HuH-7.5 (cell line): Measurements from ENCODE around the gene RXRA.
"Not testable (repeated sequence)": the region's sequence is repeated elsewhere in the genome, so short reads cannot be mapped to it uniquely, and the experiment has no call there.

Experiments used
- DNase-seq: peaks from one replicate; pipeline ENCODE4 v3.0.0; 2011; ENCODE audit warnings: low spot score

The RXRA gene

DNA sequence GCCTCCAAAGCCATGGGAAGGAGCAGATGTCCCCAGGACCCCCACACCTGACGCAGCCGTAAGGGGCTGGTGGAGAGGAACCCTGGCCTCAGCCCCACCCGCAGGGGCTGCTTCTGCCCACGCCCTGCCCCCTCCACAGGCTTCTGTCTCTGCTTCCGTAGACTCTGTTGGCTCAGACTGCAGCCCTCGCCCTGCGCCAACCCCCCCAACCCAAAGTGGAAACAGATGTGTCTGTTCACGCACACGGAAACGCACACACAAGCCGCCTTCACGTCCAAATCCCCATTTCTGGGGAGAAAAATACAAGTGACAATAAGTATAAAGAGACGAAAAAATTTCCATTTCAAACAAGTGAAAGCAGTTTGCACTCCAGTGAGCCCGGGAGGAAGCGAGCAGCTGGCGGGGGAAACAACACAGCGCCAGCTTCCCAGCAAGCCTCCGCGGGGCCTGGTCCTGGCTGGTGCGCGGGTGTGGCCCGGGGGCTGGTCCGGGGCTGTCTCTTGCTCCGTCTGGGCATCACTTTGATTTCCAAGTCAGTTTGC lies 32.6 kb upstream of the RXRA start:
- no peak for DNase-seq

DNA sequence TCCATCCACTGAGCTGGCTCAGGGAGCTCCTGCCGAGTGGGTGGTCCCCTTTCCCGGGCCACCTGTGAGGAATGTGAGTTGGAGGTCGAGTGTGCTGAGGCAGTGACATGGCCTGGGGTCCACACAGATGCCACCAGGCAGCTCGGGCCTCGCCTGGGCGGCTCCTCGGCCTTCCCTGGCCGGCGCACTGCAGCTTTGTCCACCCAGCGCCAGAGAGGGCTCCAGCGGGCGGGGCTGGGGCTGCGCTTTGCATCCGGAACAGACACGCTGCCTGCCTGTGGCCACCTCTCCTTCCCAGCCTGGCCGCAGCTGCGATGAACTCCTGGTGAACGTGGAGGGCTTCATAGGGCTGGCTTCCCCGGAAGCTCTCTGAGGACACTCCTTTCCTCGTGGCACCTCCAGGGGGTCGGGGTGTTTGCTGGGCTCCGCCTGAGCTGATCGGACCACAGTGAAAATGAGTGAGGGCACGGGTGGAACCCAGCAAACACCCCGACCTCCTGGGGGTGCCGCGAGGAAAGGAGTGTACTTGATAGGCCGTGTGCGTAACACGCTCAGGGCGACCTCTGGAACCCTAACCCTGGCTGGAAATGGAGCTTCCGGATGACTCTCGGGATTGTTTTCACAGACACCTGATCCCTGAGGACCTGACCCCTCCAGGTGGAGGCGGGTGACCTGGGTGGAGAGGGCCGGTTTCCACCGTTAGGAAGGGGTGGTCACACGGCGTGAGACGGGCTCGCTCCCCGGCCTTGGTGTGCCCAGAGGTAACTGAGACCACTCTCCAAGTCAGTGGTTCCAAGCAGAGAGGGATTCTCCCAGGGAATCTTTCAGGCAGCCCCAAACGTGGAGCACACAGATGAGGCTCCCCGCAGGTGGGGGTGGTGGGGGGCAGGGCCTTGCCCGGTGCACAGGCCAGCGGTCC lies 31.8 kb upstream of the RXRA start:
- no peak for DNase-seq

DNA sequence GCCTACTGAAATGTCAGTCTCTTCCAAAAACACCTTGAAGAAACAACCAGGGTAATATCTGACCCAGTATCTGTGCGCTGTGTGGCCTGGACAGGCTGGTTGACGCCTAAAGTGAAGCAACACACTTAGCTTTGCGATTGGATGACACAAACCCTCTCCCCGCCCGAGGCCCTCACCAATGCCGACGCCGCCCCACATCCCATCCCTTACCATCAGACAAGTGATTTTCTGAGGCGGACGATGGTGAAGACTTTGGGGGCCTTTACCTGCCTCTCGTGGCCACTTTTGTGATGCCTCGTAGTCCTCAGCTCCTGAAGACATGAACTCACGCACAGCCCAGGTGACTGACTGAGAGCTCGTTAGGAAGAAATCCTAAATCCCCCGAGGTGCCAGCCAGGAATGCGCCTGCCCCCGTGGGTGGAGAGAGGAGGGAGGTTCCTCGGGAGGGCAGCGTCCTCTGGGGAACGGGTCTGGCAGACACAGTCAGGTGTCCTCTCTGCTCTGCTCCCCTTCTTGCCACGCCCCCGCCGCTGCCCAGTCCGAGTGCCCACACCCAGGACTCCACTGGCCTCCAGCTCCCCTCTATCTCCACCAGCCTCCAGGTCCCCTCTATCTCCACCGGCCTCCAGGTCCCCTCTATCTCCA lies 31.0 kb upstream of the RXRA start:
- DNase-seq: no peak

DNA sequence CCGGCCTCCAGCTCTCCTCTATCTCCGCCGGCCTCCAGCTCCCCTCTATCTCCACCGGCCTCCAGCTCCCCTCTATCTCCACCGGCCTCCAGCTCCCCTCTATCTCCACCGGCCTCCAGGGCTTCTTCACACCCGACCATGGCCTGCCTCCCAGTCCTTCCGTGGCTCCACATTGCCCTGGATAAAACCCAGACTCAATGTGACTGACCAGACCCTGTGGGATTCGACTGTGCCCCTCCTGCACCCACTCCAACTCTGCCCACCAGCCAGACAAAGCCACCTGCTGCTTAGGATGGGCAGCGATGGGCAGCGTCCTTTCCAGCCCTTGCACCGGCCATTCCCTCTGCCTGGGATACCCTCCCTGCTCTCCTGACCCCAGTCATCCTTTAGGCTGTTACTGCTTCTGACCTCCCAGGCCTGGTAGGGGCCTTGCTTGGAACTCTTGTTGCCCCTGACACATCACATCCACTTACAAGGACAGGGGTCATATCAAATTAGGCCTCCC lies 30.5 kb upstream of the RXRA start:
- DNase-seq: no peak

DNA sequence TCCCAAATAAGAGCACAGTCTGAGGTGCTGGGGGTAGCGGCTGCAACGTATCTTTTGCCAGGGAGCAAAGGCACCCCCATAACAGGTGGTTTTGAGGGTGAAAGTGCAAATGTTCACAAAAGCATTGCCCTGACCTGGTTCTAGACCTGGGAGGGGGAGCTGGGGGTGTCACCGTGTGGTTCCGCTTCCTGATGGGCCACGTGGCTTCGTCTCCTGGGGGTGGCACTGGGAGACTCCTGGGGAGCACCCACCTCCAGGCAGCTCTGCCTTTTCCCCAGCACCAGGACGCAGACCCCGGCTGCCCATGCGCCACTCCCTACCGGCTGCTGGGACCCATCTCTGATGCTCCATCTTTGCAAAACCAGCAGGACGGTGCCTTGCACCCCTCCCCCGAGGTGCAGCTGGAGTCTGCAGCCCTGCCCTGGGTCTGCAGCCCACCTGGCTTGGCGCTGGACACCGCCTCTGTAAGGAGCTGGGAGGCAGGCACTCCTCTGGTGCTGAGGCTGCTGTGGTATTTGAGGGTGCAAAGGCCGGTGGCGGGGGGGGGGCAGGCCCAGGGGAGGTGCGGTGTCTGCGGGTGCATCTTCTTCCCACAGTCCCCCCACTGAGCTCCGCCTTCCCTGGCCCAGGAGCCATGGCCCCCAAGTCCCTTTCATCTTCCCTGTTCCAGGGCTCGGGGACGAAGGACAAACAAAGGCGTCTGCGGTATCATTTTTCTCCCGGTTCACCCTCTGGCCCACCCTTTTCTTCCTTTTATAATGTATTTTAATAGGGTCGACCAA lies 29.8 kb upstream of the RXRA start:
- no peak for DNase-seq

DNA sequence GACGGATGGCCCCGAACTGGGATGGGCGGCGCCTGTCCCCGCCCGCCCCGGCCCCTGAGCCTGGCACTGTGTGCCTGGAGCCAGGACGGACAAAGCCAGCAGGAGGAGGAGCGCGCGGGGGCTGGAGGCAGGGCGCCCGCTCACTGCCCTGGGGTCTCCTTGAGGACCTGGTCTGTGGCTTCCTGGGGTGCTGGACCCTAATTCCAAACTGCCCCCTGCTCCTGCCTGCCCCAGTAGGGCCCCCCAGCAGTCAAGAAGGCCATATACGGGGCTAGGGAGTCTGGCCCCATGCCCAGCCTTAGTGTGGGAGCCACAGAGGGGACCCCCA lies 29.2 kb upstream of the RXRA start:
- DNase-seq: no peak

DNA sequence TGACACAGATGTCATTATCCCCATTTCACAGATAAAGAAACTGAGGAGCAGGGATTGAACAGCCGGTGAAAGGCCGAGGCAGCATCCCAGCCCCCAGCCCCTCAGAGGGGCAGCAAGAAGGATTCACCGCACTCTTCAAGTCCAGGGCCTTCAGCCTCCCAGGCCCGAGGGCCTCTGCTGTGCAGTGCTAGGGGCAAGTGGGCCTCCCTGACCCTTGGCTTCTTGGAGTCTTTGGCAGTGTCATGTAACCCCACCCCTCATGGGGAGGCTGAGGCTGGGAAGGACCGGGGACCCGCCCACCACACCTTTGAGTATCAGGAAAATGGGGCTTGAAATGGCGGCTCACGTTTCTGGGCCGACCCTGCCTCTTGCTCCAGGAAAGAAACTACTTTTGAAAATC lies 28.7 kb upstream of the RXRA start:
- no peak for DNase-seq

DNA sequence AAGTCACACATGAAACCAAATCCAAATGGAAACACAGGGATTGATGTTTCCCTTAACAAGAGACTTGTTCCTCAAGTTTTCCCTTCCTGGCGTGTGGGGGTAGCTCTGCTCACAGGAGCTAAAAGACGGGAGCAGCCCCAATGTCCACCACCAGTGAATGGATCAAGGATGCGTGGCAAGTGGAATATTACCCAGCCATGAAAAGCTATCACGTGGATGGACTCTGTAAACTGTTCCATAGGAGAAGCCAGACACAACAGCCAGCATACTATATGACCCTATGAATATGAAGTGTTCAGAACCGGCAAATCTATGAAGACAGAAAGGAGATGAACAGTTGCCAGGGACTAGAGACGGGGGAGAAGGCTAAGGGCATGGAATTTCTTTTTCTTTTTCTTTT lies 28.3 kb upstream of the RXRA start:
- no peak for DNase-seq

DNA sequence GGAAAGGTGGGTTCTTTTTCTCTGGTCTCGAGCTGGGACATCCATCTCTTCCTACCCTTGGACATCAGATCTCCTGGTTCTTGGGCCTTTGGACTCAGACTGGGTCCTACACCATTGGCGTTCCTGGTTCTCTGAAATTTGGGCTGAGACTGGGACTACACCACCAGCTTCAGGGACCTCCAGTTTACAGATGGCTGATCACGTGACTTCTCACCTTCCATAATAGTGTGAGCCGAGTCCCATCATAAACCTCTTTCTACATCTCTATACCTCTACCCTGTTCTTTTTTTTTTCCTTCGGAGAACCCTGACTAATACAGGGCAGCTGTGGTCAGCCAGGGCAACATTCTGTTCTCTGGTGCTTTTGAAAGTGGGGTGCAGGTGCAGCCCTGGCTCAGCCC lies 27.2 kb upstream of the RXRA start:
- DNase-seq: no peak

DNA sequence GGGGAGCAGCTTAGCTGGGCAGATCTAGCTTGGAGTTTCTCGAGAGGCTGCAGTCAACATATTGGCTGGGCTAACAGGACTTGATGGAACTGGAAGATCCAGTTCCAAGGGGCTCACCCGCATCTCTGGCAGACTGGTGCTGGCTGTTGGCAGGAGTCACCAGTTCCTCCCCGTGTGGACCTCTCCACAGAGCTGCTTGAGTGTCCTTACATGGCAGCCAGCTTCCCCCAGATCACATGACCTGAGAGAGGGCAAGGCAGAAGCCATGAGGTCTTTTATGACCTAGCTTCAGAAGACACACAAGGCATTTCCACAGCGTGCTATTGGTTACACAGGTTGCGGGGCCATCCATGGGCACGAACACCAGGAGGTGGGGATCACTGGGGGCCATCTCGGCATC lies 26.4 kb upstream of the RXRA start:
- DNase-seq: no peak

DNA sequence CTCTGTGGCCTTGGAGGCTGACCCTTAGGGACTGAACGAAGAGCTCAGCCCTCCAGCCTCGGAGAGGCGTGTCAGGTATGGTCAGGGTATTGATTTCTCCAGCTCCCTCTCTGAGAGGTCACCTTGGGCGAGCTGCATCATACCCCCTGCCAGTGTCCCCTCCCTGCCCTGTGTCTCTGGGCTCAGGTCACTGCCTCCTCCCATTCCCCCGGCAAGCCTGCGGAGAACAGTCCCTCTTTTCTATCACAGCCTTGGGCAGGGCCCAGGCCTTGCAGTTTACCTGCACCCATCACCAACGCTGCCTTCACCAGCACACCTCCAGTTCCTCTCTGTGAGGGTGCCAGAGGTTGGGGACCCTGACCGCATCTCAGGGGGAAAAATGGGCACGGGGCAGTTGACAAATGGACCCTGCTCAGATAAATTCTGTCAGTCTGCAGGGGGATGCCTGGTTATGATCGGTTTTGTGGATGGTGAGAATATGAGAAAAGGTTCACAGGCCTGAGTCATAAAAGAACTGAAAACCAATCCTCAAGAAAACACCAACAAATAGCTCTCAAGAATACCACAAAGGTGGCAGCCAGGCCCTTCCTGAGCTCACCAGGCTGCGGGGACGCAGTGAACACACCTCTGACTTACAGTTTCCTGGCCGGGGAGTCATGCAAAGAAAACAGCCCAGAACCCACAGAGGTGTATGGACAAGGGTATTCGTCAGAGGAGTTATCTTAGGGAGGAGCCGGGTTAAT lies 24.7 kb upstream of the RXRA start:
- DNase-seq: peak; percentile 71

DNA sequence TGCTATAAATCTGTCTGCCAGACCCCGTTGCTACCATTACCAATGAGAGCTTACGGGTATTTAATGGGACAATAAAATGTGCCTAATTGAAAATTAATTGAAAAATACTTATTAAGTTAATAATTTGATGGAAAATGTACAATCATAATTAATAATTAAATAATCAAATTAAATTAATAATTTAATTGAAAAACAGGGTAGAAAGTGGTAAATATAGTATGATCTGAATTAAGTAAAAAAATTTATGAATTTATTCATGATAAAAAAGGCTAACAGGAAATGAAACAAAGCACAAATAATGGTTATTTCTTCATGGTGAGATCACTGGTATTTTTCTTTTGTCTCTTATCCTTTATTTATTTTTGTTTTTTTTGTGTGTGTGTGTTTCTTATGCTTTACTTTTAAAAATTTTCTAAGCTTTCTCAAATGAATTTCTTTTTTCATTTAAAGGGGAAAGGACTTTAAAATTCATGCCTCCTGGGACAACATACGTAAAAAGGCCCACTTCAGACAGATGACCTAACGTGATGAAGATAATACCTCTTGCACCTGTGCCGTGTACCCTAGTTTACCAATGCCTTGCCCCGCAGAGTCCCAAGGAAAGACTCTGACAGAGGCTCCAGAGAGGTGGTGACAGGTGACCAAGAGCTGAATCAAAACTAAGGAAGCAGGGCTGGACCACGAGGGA lies 24.0 kb upstream of the RXRA start:
- no peak for DNase-seq

DNA sequence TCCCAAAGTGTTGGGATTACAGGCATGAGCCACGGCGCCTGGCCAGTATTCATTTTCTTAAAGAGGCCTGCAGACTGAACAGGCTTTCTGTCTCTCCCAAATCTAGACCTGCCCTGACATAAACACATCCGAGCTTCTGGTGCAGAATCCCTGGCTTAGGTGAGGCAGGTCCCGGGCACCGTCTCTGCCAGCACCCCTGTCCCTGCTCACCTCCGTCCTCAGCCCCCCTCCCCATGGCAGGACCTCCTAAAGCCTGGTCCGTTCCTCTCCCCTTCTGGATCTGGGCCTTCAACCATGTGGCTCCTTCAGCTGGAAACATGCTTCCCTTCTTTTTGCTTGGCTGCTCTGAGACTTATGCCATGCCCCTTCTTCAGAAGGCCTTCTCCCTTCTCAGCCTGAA lies 22.7 kb upstream of the RXRA start:
- DNase-seq: no peak

DNA sequence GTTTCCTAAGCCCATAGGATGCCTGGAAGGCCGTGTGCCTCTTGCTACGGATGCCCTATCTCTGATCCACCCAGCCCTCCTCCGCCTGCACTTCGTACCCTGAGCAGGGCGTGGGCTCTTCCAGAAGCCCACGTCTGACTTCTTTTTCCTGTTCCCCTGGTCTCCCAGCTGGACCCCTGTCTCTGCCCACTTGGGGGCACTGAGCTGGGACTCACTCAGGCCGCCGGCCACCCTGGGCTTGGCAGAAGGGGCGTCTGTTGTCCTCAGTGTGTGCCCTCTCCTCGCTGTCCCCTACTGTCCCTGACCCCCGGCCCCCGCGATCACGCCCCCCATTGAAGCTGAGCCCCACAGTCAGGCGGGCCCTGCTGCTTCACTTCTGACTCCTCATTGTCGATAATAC lies 22.0 kb upstream of the RXRA start:
- DNase-seq: no peak

DNA sequence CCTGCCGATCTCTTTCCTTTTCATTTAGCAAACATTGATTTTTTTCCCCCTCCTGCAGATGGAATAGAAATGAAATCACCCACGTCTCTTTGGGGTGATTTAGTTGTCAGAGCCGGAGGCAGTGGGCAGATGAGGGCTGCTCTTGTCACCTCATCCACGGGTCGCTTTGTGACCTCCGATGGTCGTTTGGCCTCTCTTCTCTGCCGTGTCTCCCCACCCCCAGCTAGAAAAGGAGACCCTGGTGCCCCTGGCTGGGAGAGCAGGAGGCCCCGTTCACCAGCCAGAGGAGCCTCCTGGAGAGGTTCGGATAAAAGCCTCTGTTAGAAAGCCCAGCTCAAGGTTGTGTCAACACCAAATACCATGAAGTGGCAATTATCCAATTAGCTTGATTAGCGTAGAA lies 21.6 kb upstream of the RXRA start:
- DNase-seq: no peak

DNA sequence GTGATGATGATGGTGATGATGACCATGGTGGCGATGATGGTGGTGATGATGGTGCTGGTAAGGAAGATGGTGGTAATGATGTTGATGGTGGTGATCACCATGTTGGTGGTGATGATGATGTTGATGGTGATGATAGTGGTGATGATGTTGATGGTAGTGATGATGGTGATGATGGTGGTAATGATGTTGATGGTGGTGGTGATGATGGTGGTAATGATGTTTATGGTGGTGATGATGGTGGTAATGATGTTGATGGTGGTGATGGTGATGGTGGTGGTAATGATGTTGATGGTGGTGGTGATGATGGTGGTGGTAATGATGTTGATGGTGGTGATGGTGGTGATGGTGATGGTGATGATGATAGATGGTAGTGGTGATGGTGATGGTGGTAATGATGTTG lies 20.7 kb upstream of the RXRA start:
- DNase-seq: no peak

DNA sequence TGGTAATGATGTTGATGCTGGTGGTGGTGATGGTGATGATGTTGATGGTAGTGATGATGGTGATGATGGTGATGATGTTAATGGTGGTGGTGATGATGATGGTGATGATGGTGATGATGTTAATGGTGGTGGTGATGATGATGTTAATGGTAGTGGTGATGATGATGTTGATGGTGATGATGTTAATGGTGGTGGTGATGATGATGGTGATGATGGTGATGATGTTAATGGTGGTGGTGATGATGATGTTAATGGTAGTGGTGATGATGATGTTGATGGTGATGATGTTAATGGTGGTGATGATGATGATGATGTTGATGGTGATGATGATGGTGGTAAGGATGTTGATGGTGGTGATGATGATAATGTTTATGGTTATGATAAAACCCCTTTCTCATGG lies 20.2 kb upstream of the RXRA start:
- DNase-seq: not testable (repeated sequence)

DNA sequence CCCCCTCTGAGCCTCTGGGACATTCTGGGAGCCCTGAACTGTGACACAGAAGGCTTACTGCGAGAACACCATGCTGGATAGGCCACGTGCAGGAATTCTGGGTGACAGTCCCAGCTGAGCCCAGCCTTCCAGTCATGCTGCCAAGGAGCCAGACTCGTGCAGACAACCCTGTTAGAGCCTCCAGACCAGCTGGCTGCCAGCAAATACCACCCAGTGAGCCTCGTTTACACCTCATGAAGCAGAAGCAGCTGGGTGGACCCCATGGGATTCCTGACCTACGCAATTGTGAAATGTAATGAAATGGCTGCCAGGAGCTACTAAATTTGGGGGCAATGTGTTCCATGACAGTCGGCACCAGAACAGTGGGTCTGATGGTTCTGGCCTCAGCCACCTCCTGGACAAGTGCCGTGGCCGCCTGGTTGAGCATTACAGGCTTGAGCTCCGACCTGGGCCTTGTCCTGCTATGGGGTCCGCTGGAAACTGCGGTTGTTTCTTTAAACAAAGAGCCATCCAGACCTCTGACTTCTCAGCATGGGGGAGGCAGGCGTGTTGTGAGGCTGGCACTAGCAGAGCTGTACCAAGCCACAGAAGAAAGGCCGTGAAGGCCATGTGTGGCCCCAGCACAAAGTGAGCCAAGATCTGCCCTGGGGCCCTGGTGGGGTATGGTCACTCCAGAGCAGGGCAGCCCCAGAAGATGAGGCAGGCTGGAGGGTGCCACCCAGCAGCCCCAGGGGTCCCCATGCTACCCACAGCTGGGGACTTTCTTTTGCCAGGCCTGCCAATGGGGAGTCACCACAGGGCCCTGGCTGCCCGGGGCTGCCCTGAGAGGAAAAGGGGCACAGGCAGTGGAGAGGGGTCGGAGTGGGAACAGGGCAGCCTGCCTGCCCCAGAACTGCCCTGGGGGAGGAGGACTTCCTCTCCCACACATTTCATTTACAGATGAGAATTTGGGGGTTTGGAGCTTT lies 19.3 kb upstream of the RXRA start:
- no peak for DNase-seq

DNA sequence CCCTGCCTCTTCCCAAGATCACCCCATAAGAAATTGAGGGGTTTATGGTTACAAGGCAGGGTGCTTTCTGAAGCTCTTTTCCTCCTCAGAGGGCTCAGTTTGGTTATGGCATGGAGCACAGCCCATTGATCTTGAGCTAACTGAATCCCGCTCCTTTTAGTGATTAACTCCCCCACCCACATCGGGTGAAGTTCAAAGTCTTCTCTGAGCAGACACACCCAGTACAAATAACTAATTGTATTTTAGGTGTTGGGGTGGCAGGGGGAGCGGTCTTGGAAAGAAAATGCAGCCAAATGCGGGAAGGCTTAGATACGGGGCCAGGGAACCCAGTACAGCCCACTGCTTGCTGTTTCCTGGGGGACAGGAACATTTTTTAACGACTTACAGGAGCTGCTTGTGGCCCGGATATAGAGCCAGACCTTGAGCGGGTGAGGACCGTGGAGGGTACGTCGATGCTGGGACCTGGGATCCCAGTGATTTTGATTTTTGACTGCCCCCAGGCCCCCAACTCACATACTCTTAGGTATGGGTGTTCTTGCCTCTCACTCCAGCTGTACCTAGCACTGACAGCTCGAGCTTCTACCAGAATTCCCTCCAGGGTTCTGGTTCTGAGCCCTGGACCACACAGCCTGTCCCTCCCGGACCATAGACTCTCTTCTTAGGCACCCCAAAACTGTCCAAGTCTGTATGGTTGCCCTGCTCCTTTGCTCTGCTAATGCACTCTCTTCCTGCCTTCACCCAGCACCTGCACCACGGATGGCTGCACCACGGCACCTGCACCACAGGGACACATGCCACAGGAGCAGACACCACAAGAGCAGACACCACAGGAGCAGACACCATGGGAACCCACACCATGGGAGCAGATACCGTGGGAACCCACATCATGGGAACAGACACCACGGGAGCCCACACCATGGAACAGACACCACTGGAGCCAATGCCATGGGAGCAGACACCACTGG lies 18.3 kb upstream of the RXRA start:
- DNase-seq: no peak
